Gastrocnemius medialis (tissue), 4 donors: ENCODE measurements around the gene MRGPRD. TPM values are rescaled to one million over a fixed set of nuclear protein-coding genes. Genes with fewer than 3 reads are reported as not detected.

Experiments
- ATAC-seq, 2 donors: fragments of 150-250 bp; one replicate each; pipeline ENCODE4 v1.9.1; 2016
- DNase-seq, 2 donors: peaks; one replicate each; pipeline ENCODE4 v3.0.0-alpha.2; 2019
- H3K27ac ChIP-seq, 4 donors: fragments of 200-600 bp; sonication (generic); 1 replicate in 1 of 4; 2 replicates in 3 of 4; pipeline ENCODE4 v1.5.1; 2016 to 2018; ENCODE audit warnings: mild to moderate bottlenecking in 2 of 4, moderate library complexity in 1 of 4
- H3K27me3 ChIP-seq, 3 donors: fragments of 200-600 bp; sonication (generic) in 2 of 3; 1 replicate in 1 of 3; 2 replicates in 2 of 3; pipeline versions ENCODE4 v1.5.1 to v1.6.0; 2016 to 2019; ENCODE audit warnings: mild to moderate bottlenecking in 1 of 3, moderate library complexity in 1 of 3
- H3K36me3 ChIP-seq, 2 donors: fragments of 200-600 bp; sonication (generic) in 1 of 2; one replicate each; pipeline ENCODE4 v1.5.1; 2017 to 2018
- H3K4me1 ChIP-seq, 2 donors: fragments of 200-600 bp; sonication (generic) in 1 of 2; one replicate each; pipeline ENCODE4 v1.5.1; 2016 to 2017; ENCODE audit warnings: mild to moderate bottlenecking in 2 of 2
- H3K4me3 ChIP-seq, 4 donors: fragments of 200-600 bp; sonication (generic) in 3 of 4; 1 replicate in 1 of 4; 2 replicates in 3 of 4; pipeline ENCODE4 v1.5.1; 2016 to 2019; ENCODE audit warnings: mild to moderate bottlenecking in 2 of 4
- H3K9me3 ChIP-seq, 3 donors: fragments of 200-600 bp; sonication (generic) in 2 of 3; 1 replicate in 1 of 3; 2 replicates in 2 of 3; pipeline ENCODE4 v1.5.1; 2016 to 2019
- POLR2A ChIP-seq, 2 donors: fragments of 450-650 bp; IDR thresholded peaks; one replicate each; pipeline ENCODE4 v1.6.1; 2017; ENCODE audit warnings: antibody characterized with exemption in 2 of 2, mild to moderate bottlenecking in 2 of 2, moderate library complexity in 2 of 2
- in situ Hi-C, 4 donors: fragments of 200-750 bp; cut with MboI; loops; one replicate each; pipeline versions ENCODE4 v1.15.0 to v1.8.0; 2017; ENCODE audit warnings: low sequenced_read_pairs in 4 of 4
- intact Hi-C: fragments of 100-400 bp; cut with DNase I; formaldehyde crosslinking; loops from one replicate; pipeline ENCODE4 v1.15.1; 2023; ENCODE audit warnings: low total_unique reads
- total RNA-seq, 4 donors: library from RNA; depleted of rRNA; stranded (reverse); fragments of >200 nt; gene quantifications; one replicate each; pipeline versions ENCODE4 v1.1.0 to v1.2.3, GENCODE V29; 2016
- TF ChIP-seq, protein P1 (sequence below), 5 experiments: fragments of 450-650 bp in 3 of 5; fragments of 200-600 bp in 2 of 5; sonication (generic) in 2 of 5; IDR thresholded peaks in 4 of 5; conservative IDR thresholded peaks in 1 of 5; 1 replicate in 4 of 5; 2 replicates in 1 of 5; pipeline ENCODE4 v1.5.1; 2016 to 2019; ENCODE audit warnings: antibody characterized with exemption in 5 of 5, mild to moderate bottlenecking in 3 of 5, moderate library complexity in 3 of 5

The MRGPRD gene
- total RNA-seq, 4 donors from 2014 or later = not detected

GRCh38 chr11:69013009-69013951 lies 32.5 kb upstream of the MRGPRD start, which contains the start of gene MRGPRF:
Gene MRGPRF, minus strand, starts transcription at chr11:69013246. Its CDS starts 3,345 bp downstream, at chr11:69009901.
- Histone ChIP-seq H3K4me1 (no peaks in the 10 kb centered on the region), H3K27me3 (peaks cover 36 to 57% (median 39%) of the 10 kb centered on the region in 3 donors), H3K9me3 (no peaks in the 10 kb centered on the region), H3K36me3 (no peaks in the 10 kb centered on the region), H3K27ac (peak within 1 kb of the TSS; percentile 73 to 77 (median 76)), H3K4me3 (peak within 1 kb of the TSS; percentile 44 to 49 (median 46))
- intact Hi-C loops = no loop called here
- in situ Hi-C loops = no loop called here
- ATAC-seq (peak; percentile 45 to 51), DNase-seq (peak; percentile 63 to 79)
- TF ChIP-seq, protein P1, sequence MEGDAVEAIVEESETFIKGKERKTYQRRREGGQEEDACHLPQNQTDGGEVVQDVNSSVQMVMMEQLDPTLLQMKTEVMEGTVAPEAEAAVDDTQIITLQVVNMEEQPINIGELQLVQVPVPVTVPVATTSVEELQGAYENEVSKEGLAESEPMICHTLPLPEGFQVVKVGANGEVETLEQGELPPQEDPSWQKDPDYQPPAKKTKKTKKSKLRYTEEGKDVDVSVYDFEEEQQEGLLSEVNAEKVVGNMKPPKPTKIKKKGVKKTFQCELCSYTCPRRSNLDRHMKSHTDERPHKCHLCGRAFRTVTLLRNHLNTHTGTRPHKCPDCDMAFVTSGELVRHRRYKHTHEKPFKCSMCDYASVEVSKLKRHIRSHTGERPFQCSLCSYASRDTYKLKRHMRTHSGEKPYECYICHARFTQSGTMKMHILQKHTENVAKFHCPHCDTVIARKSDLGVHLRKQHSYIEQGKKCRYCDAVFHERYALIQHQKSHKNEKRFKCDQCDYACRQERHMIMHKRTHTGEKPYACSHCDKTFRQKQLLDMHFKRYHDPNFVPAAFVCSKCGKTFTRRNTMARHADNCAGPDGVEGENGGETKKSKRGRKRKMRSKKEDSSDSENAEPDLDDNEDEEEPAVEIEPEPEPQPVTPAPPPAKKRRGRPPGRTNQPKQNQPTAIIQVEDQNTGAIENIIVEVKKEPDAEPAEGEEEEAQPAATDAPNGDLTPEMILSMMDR (IDR thresholded peaks at IDR 0.05 in 4 of 5, conservative IDR thresholded peaks at IDR 0.05 in 1 of 5) = peak in 3 of 5 experiments; percentile 13 to 27 (median 26)
- peak; percentile 9 to 38 for TF ChIP-seq POLR2A (IDR thresholded peaks at IDR 0.05)

DNA sequence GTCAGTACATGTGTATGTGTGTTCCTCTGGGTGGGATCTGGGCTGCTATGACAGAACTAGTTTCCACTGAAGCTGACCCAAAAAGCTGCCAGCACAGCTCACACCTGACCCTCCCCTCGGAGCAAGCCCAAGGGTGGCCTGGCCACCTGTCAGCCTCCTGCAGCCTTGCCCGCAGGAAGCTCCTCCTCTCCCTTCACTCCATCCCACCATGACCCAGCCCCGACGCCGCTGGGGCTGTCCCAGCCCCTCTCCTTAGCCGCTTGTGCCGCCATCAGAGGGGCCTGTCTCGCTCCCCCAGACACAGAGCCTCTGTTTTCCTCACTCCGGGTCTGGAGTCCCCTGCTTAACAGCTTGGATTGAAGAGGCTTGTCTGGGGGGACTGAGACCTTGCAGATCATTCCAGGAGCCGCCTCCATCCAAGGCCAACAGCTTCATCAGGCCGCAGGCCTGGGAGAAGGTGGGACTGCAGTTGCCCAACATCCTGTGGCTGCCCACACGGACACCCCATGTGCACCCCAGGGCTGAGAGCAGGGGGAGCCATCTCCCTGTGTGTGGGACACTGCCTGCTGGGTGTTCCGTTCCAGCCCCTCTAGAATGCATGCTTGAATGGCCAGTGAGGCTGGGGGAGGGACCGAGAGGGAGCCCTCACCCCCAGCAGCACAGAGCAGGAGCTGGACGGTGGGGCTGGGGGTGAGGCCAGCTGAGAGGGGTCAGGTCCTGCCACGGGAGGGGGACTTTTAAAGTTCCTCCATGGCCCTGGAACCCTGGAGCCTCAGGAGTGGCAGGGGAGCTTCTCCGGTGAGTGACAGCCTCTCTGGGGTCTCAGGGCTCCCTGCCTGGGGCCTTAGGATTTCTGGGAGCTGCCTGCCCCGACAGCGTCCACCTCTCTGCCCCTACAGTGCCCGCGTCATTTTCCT lies 31.6 kb upstream of the MRGPRD start:
- no peaks in the 10 kb centered on the region for H3K4me1 ChIP-seq
- in situ Hi-C loops (no loop called here), intact Hi-C loops (no loop called here)
- peak overlapping the region; percentile 44 to 49 (median 46) for H3K4me3 ChIP-seq
- DNase-seq (peak in 1 of 2 donors; percentile 31), ATAC-seq (peak in 1 of 2 donors; percentile 12)
- TF ChIP-seq POLR2A (IDR thresholded peaks at IDR 0.05) = no peak
- TF ChIP-seq, protein P1 (IDR thresholded peaks at IDR 0.05 in 4 of 5, conservative IDR thresholded peaks at IDR 0.05 in 1 of 5) = no peak
- peaks cover 36 to 57% (median 39%) of the 10 kb centered on the region in 3 donors for H3K27me3 ChIP-seq
- H3K27ac ChIP-seq = peak overlapping the region; percentile 73 to 77 (median 76)
- no peaks in the 10 kb centered on the region for H3K36me3 ChIP-seq
- no peaks in the 10 kb centered on the region for H3K9me3 ChIP-seq

- intact Hi-C loops = no loop called here
- H3K4me1 ChIP-seq = no peaks in the 10 kb centered on the region
- TF ChIP-seq POLR2A (IDR thresholded peaks at IDR 0.05) = no peak
- TF ChIP-seq, protein P1 (IDR thresholded peaks at IDR 0.05 in 4 of 5, conservative IDR thresholded peaks at IDR 0.05 in 1 of 5) = no peak
- ATAC-seq (no peak), DNase-seq (no peak)
- H3K4me3 ChIP-seq = peak overlapping the region; percentile 9 to 49 (median 41)
- H3K9me3 ChIP-seq = no peaks in the 10 kb centered on the region
- in situ Hi-C loops = no loop called here
- peak overlapping the region; percentile 73 to 77 (median 76) for H3K27ac ChIP-seq
- no peaks in the 10 kb centered on the region for H3K36me3 ChIP-seq
- peaks cover 36 to 59% (median 39%) of the 10 kb centered on the region in 3 donors for H3K27me3 ChIP-seq
These were observed 30.9 kb upstream of the MRGPRD start for GRCh38 chr11:69011624-69012091.

DNA sequence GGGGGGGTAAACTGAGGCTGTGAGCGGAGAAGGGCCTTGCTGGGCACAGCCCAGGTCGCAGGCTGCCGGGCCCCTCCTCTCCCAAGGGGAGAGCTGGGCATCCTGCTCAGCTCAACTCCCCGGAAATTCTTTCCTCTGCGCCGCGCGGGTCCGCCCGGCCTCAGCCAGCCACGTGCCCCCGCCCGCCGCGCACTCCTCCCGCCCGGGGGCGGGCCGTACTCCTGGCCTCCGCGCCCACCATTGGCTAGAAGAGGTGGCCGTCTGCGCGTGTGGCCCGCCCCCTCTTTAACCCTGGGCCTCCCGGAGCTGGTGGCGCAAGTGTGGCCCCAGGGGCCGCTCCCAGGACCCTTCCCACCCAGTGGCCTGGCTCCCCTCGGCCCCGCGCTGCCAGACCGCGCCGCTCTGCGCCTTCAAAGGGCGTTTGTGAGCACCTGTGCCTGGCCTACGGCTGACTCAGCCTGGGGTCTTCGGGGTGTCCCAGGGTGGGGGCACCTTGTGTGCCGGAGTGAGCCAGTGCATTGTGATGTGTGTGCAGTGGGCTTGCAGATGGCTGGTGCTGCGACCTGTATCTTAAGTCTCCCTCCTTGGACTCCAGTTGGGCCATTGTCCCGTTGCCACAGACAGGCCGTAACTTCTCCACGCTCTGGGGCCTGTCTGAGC lies 30.3 kb upstream of the MRGPRD start:
- H3K27me3 ChIP-seq = peaks cover 36 to 59% (median 39%) of the 10 kb centered on the region in 3 donors
- in situ Hi-C loops (no loop called here), intact Hi-C loops (no loop called here)
- DNase-seq = peak; percentile 37 to 38
- H3K4me1 ChIP-seq = no peaks in the 10 kb centered on the region
- H3K36me3 ChIP-seq = no peaks in the 10 kb centered on the region
- H3K9me3 ChIP-seq = no peaks in the 10 kb centered on the region
- H3K27ac ChIP-seq = peak overlapping the region; percentile 73 to 77 (median 76)
- H3K4me3 ChIP-seq = peak overlapping the region; percentile 34 to 49 (median 46)
- peak in 1 of 2 donors; percentile 24 for ATAC-seq
- TF ChIP-seq, protein P1 (IDR thresholded peaks at IDR 0.05 in 4 of 5, conservative IDR thresholded peaks at IDR 0.05 in 1 of 5) = no peak
- TF ChIP-seq POLR2A (IDR thresholded peaks at IDR 0.05) = peak; percentile 9 to 19
